Measurements from ENCODE around the gene MMD2.
"Not testable (repeated sequence)": the region's sequence is repeated elsewhere in the genome, so short reads cannot be mapped to it uniquely, and the experiment has no call there.

MMD2 gene

GRCh38 chr7:4993471-4993870, 34.5 kb upstream of the MMD2 start:
- Histone ChIP-seq H4K20me1 (ENCODE audit: insufficient read depth, low read length, poor library complexity, severe bottlenecking) (no peaks in the 10 kb centered on the region), H2AFZ (ENCODE audit: low read length) (no peak overlapping the region), H3K9me2 (replicated peaks; ENCODE audit: low read depth, low read length) (no peaks in the 10 kb centered on the region), H3K4me2 (ENCODE audit: low read depth, low read length, poor library complexity, severe bottlenecking) (no peak overlapping the region), H3F3A (ENCODE audit: low read depth) (no peaks in the 10 kb centered on the region), H3K27me3 (ENCODE audit: insufficient read depth, low read length, poor library complexity, severe bottlenecking) (no peaks in the 10 kb centered on the region), H3K79me2 (ENCODE audit: insufficient read depth, low read length) (no peaks in the 10 kb centered on the region), H3K4me3 (ENCODE audit: low read length, poor library complexity, severe bottlenecking) (no peak overlapping the region), H3K4me1 (ENCODE audit: insufficient read depth, low read length, poor library complexity, severe bottlenecking) (no peaks in the 10 kb centered on the region), H3K9me3 (ENCODE audit: insufficient read depth, low read depth, low read length) (no peaks in the 10 kb centered on the region), H3K36me3 (ENCODE audit: insufficient read depth, low read length) (peaks cover 91% of the 10 kb centered on the region; the same call in 1 of the 2 replicates), H3K9ac (ENCODE audit: low read depth, low read length, poor library complexity, severe bottlenecking) (no peak overlapping the region)
- no peak for TF ChIP-seq CTCF (conservative IDR thresholded peaks at IDR 0.05; ENCODE audit: low read length)
- no peak for TF ChIP-seq EZH2phosphoT487 (IDR thresholded peaks at IDR 0.05; ENCODE audit: borderline replicate concordance)

- H3K4me2 ChIP-seq (ENCODE audit: low read depth, low read length, poor library complexity, severe bottlenecking); H3F3A ChIP-seq (ENCODE audit: low read depth); H3K4me1 ChIP-seq (ENCODE audit: insufficient read depth, low read length, poor library complexity, severe bottlenecking); H2AFZ ChIP-seq (ENCODE audit: low read length); H3K9me3 ChIP-seq (ENCODE audit: insufficient read depth, low read depth, low read length); H3K4me3 ChIP-seq (ENCODE audit: low read length, poor library complexity, severe bottlenecking); H3K9ac ChIP-seq (ENCODE audit: low read depth, low read length, poor library complexity, severe bottlenecking); H3K27me3 ChIP-seq (ENCODE audit: insufficient read depth, low read length, poor library complexity, severe bottlenecking); H3K9me2 ChIP-seq (replicated peaks; ENCODE audit: low read depth, low read length): not testable (repeated sequence)
- peaks cover 21% of the 10 kb centered on the region for H4K20me1 ChIP-seq (ENCODE audit: insufficient read depth, low read length, poor library complexity, severe bottlenecking)
- peaks cover 33% of the 10 kb centered on the region for H3K79me2 ChIP-seq (ENCODE audit: insufficient read depth, low read length)
- H3K36me3 ChIP-seq (ENCODE audit: insufficient read depth, low read length), result peaks cover 48% of the 10 kb centered on the region; the same call in 1 of the 2 replicates
These were observed 23.8 kb upstream of the MMD2 start for GRCh38 chr7:4982741-4983140.

GRCh38 chr7:4981295-4981890, 22.4 kb upstream of the MMD2 start:
- H3K4me3 ChIP-seq (ENCODE audit: low read length, poor library complexity, severe bottlenecking); H2AFZ ChIP-seq (ENCODE audit: low read length); H3K4me2 ChIP-seq (ENCODE audit: low read depth, low read length, poor library complexity, severe bottlenecking); H3K9me3 ChIP-seq (ENCODE audit: insufficient read depth, low read depth, low read length); H3K9ac ChIP-seq (ENCODE audit: low read depth, low read length, poor library complexity, severe bottlenecking); H3K27me3 ChIP-seq (ENCODE audit: insufficient read depth, low read length, poor library complexity, severe bottlenecking); H3K9me2 ChIP-seq (replicated peaks; ENCODE audit: low read depth, low read length); H3F3A ChIP-seq (ENCODE audit: low read depth): not testable (repeated sequence)
- Histone ChIP-seq H3K36me3 (ENCODE audit: insufficient read depth, low read length) (peaks cover 44% of the 10 kb centered on the region; the same call in 1 of the 2 replicates), H4K20me1 (ENCODE audit: insufficient read depth, low read length, poor library complexity, severe bottlenecking) (peaks cover 23% of the 10 kb centered on the region), H3K79me2 (ENCODE audit: insufficient read depth, low read length) (peaks cover 45% of the 10 kb centered on the region), H3K4me1 (ENCODE audit: insufficient read depth, low read length, poor library complexity, severe bottlenecking) (peaks cover 21% of the 10 kb centered on the region)

GRCh38 chr7:4975626-4976025, 16.6 kb upstream of the MMD2 start:
- H3K9me2 ChIP-seq (replicated peaks; ENCODE audit: low read depth, low read length); H3K9me3 ChIP-seq (ENCODE audit: insufficient read depth, low read depth, low read length); H3F3A ChIP-seq (ENCODE audit: low read depth); H3K27me3 ChIP-seq (ENCODE audit: insufficient read depth, low read length, poor library complexity, severe bottlenecking); H2AFZ ChIP-seq (ENCODE audit: low read length): not testable (repeated sequence)
- peaks cover 55% of the 10 kb centered on the region for H3K79me2 ChIP-seq (ENCODE audit: insufficient read depth, low read length)
- H3K9ac ChIP-seq (ENCODE audit: low read depth, low read length, poor library complexity, severe bottlenecking), result peak overlapping the region; percentile 79
- H3K4me2 ChIP-seq (ENCODE audit: low read depth, low read length, poor library complexity, severe bottlenecking), result peak overlapping the region; percentile 86
- H3K4me3 ChIP-seq (ENCODE audit: low read length, poor library complexity, severe bottlenecking), result peak overlapping the region; percentile 96
- H4K20me1 ChIP-seq (ENCODE audit: insufficient read depth, low read length, poor library complexity, severe bottlenecking), result peaks cover 25% of the 10 kb centered on the region
- peaks cover 17% of the 10 kb centered on the region; the same call in 1 of the 2 replicates for H3K36me3 ChIP-seq (ENCODE audit: insufficient read depth, low read length)
- H3K4me1 ChIP-seq (ENCODE audit: insufficient read depth, low read length, poor library complexity, severe bottlenecking), result peaks cover 23% of the 10 kb centered on the region

Measured in Loucy (cell line).